SIG-M5 treated with dmso at 0.1 percent for 504 hours (cell line): ENCODE measurements around the gene CDH23.

ENCODE experiments used
- DNase-seq: peaks from one replicate; lab custom pipeline; 2025; ENCODE audit not compliant: unreplicated experiment; lab: John Stamatoyannopoulos, UW

The CDH23 gene

GRCh38 chr10:71778071-71778825 lies 381.5 kb downstream of the CDH23 start:
- DNase-seq: no peak

- no peak for DNase-seq
These were observed 382.9 kb downstream of the CDH23 start for GRCh38 chr10:71779641-71780040.

GRCh38 chr10:71780156-71780555 lies 383.4 kb downstream of the CDH23 start:
- DNase-seq: no peak

- no peak for DNase-seq
These were observed 384.0 kb downstream of the CDH23 start for GRCh38 chr10:71780719-71781118.

GRCh38 chr10:71782221-71782916 lies 385.6 kb downstream of the CDH23 start:
- no peak for DNase-seq

- DNase-seq: no peak
These were observed 386.3 kb downstream of the CDH23 start for GRCh38 chr10:71782917-71783490.

GRCh38 chr10:71783917-71784678 lies 387.4 kb downstream of the CDH23 start:
- DNase-seq: no peak

- DNase-seq: no peak
These were observed 388.1 kb downstream of the CDH23 start for GRCh38 chr10:71784679-71785272.

- DNase-seq: no peak
These were observed 392.2 kb downstream of the CDH23 start for GRCh38 chr10:71788954-71789353.

GRCh38 chr10:71789871-71790270 lies 393.2 kb downstream of the CDH23 start:
- DNase-seq: no peak

GRCh38 chr10:71790749-71791440 lies 394.2 kb downstream of the CDH23 start:
- DNase-seq: no peak

GRCh38 chr10:71795248-71795647 lies 398.5 kb downstream of the CDH23 start:
- DNase-seq: peak; percentile 35

GRCh38 chr10:71796749-71797405 lies 400.2 kb downstream of the CDH23 start:
- DNase-seq: no peak

GRCh38 chr10:71797533-71798307 lies 401.0 kb downstream of the CDH23 start:
- DNase-seq: no peak

GRCh38 chr10:71798308-71798624 lies 401.5 kb downstream of the CDH23 start:
- DNase-seq: no peak

- no peak for DNase-seq
These were observed 402.4 kb downstream of the CDH23 start for GRCh38 chr10:71799112-71799511.

GRCh38 chr10:71799608-71800453 lies 403.1 kb downstream of the CDH23 start:
- DNase-seq: no peak

GRCh38 chr10:71801361-71801760 lies 404.6 kb downstream of the CDH23 start:
- DNase-seq: peak; percentile 78
